KG1 (cell line): Measurements from ENCODE around the gene KRTAP5-3.

Source experiments
- DNase-seq: peaks from one replicate; lab custom pipeline; 2025; lab: John Stamatoyannopoulos, UW

The KRTAP5-3 gene

GRCh38 chr11:1643146-1643690 lies 35.0 kb upstream of the KRTAP5-3 start:
- no peak for DNase-seq

GRCh38 chr11:1642288-1643145 lies 34.3 kb upstream of the KRTAP5-3 start:
- no peak for DNase-seq

- DNase-seq: no peak
Measured at GRCh38 chr11:1641096-1641495, 32.8 kb upstream of the KRTAP5-3 start.

GRCh38 chr11:1640076-1640946 lies 32.0 kb upstream of the KRTAP5-3 start:
- DNase-seq: no peak

GRCh38 chr11:1639666-1640065 lies 31.4 kb upstream of the KRTAP5-3 start:
- DNase-seq: no peak

GRCh38 chr11:1639102-1639620 lies 30.9 kb upstream of the KRTAP5-3 start:
- no peak for DNase-seq

GRCh38 chr11:1638344-1638743 lies 30.1 kb upstream of the KRTAP5-3 start:
- no peak for DNase-seq

- no peak for DNase-seq
Measured at GRCh38 chr11:1637628-1638027, 29.4 kb upstream of the KRTAP5-3 start.

GRCh38 chr11:1636291-1636950 lies 28.2 kb upstream of the KRTAP5-3 start:
- DNase-seq: no peak

- DNase-seq: no peak
Measured at GRCh38 chr11:1633864-1634263, 25.6 kb upstream of the KRTAP5-3 start.

- no peak for DNase-seq
Measured at GRCh38 chr11:1632053-1632714, 23.9 kb upstream of the KRTAP5-3 start.

GRCh38 chr11:1631066-1631568 lies 22.9 kb upstream of the KRTAP5-3 start:
- no peak for DNase-seq

GRCh38 chr11:1630271-1630670 lies 22.0 kb upstream of the KRTAP5-3 start:
- DNase-seq: no peak

- DNase-seq: no peak
Measured at GRCh38 chr11:1629326-1630185, 21.3 kb upstream of the KRTAP5-3 start, which contains the start of gene KRTAP5-5. KRTAP5-5 (plus strand) TSS chr11:1629775; CDS start chr11:1629841, 66 bp downstream.

- DNase-seq: no peak
Measured at GRCh38 chr11:1628506-1629325, 20.5 kb upstream of the KRTAP5-3 start.

GRCh38 chr11:1625541-1625940 lies 17.3 kb upstream of the KRTAP5-3 start:
- no peak for DNase-seq

GRCh38 chr11:1624621-1625020 lies 16.4 kb upstream of the KRTAP5-3 start:
- DNase-seq: no peak

GRCh38 chr11:1623716-1624115 lies 15.5 kb upstream of the KRTAP5-3 start:
- no peak for DNase-seq

GRCh38 chr11:1622086-1622485 lies 13.8 kb upstream of the KRTAP5-3 start, which contains the start of gene KRTAP5-4:
KRTAP5-4 (minus strand) TSS chr11:1622138; CDS start chr11:1622093, 45 bp downstream.
- DNase-seq: no peak
